IPS DF 6.9 (cell line): ENCODE measurements around the gene HSPA12B.

Experiments used
- DNase-seq: peaks from one replicate; pipeline ENCODE4 v3.0.0-alpha.2; 2013; ENCODE audit warnings: low read depth, low spot score
- H3K27ac ChIP-seq: one replicate; pipeline ENCODE4 v1.5.1; 2013; ENCODE audit warnings: low read length, control low read depth
- H3K27me3 ChIP-seq: 2 replicates; pipeline ENCODE4 v1.6.1; 2013; ENCODE audit warnings: mild to moderate bottlenecking, low read length; ENCODE audit not compliant: control insufficient read depth, insufficient read depth
- H3K36me3 ChIP-seq: 2 replicates; pipeline ENCODE4 v1.6.1; 2013; ENCODE audit warnings: low read length; ENCODE audit not compliant: control insufficient read depth, insufficient read depth
- H3K4me1 ChIP-seq: 2 replicates; pipeline ENCODE4 v1.6.1; 2013; ENCODE audit warnings: low read length; ENCODE audit not compliant: control insufficient read depth, insufficient read depth
- H3K4me3 ChIP-seq: 2 replicates; pipeline ENCODE4 v1.5.1; 2013; ENCODE audit warnings: mild to moderate bottlenecking, low read length
- H3K9me3 ChIP-seq: 2 replicates; pipeline ENCODE4 v1.6.1; 2013; ENCODE audit warnings: low read length, inconsistent platforms; ENCODE audit not compliant: control insufficient read depth, insufficient read depth
- WGBS: extraction: QIAGEN DNeasy Blood & Tissue Kit; methylation state at CpG from one replicate; pipeline ENCODE4 v1.1.7; 2013; ENCODE audit warnings: mixed read lengths, missing lambda C conversion rate; ENCODE audit not compliant: insufficient read length, insufficient coverage; 5-methylcytosine and 5-hydroxymethylcytosine counted together

Gene HSPA12B

GRCh38 chr20:3692706-3693294 is 39.7 kb upstream of the HSPA12B start:
- no peak for DNase-seq
- Histone ChIP-seq H3K4me3 (no peak overlapping the region), H3K27ac (no peak overlapping the region), H3K4me1 (no peaks in the 10 kb centered on the region), H3K27me3 (no peaks in the 10 kb centered on the region), H3K9me3 (no peaks in the 10 kb centered on the region), H3K36me3 (no peaks in the 10 kb centered on the region; the same call in 1 of the 2 replicates)
- WGBS = no CpG with 5 or more reads among the region's 23 CpGs

DNA sequence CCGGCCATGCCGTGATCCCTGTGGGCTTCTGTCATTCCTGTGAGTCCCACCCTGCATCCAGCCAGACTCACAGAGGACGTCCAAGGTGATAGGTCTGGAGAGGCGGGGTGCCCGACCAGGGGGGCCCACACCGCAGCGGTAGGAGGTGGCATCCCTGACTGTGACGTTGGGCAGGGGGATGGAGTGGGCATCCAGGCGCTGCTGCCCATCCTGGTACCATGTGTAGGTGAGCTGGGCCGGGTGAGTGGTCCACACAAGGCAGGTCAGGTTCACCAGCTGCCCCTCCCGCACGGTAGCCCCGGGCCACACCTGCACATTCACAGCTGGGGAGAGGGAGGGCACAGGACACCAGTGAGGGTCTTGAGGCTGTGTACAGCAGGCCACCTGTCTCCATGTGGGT is 39.1 kb upstream of the HSPA12B start:
- no peaks in the 10 kb centered on the region; the same call in 1 of the 2 replicates for H3K36me3 ChIP-seq
- H3K27ac ChIP-seq = no peak overlapping the region
- DNase-seq = no peak
- H3K4me3 ChIP-seq = no peak overlapping the region
- H3K4me1 ChIP-seq = no peaks in the 10 kb centered on the region
- no peaks in the 10 kb centered on the region for H3K9me3 ChIP-seq
- H3K27me3 ChIP-seq = no peaks in the 10 kb centered on the region
- WGBS = no CpG with 5 or more reads among the region's 13 CpGs

GRCh38 chr20:3694864-3695263 is 37.6 kb upstream of the HSPA12B start:
- DNase-seq = no peak
- H3K27me3 ChIP-seq = no peaks in the 10 kb centered on the region
- H3K27ac ChIP-seq = no peak overlapping the region
- no CpG with 5 or more reads among the region's 5 CpGs for WGBS
- H3K36me3 ChIP-seq = no peaks in the 10 kb centered on the region; the same call in 1 of the 2 replicates
- no peaks in the 10 kb centered on the region for H3K9me3 ChIP-seq
- H3K4me3 ChIP-seq = no peak overlapping the region
- no peaks in the 10 kb centered on the region for H3K4me1 ChIP-seq

- no peaks in the 10 kb centered on the region; the same call in 1 of the 2 replicates for H3K36me3 ChIP-seq
- no peak overlapping the region for H3K4me3 ChIP-seq
- H3K4me1 ChIP-seq = no peaks in the 10 kb centered on the region
- no peak for DNase-seq
- WGBS = no CpG with 5 or more reads among the region's 1 CpG
- H3K27ac ChIP-seq = no peak overlapping the region
- H3K27me3 ChIP-seq = no peaks in the 10 kb centered on the region
- H3K9me3 ChIP-seq = no peaks in the 10 kb centered on the region
These were observed 36.3 kb upstream of the HSPA12B start for GRCh38 chr20:3696200-3696599.

DNA sequence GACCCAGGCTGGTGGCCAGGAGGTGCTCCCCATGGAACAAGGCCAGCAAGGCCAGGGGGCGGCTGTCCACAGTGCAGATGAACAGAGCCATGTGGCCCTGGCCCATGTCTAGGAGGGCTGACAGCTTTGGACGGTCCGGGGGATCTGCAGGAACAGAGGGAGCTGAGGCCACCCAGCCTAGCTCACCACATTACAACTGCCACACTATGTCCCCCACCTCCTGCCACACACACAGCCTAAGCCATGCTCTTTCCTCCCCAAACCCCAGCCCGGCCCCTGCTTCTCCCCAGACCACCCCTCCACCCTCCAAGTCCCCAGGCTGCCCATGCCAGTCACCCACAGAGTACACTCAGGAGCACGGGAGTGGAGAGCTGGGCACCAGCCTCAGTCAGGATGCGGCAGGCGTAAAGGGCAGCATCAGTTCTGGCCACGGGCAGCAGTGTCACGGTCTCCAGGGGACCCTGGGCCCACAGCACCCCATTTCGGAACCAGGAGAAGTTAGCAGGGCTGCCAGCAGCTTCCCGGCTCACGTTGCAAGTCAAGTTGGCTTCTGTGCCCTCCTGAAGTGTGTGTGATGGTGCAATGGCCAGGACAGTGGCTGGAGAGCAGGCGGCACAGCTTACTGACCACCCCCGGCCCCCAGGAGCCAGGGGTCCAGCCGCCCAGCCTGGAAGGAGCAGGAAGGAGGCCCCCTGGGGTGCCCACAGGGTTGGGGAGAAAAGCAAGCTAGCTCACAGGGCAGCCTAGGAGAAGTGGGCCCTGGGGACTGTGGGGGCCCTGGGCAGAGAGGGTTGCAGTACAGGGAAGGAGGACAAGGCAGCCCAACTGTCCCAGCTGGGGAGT is 35.5 kb upstream of the HSPA12B start:
- Histone ChIP-seq H3K4me1 (no peaks in the 10 kb centered on the region), H3K4me3 (no peak overlapping the region), H3K27ac (no peak overlapping the region), H3K36me3 (no peaks in the 10 kb centered on the region), H3K27me3 (no peaks in the 10 kb centered on the region), H3K9me3 (no peaks in the 10 kb centered on the region)
- DNase-seq = no peak
- whole genome bisulfite sequencing = no CpG with 5 or more reads among the region's 15 CpGs

- Histone ChIP-seq H3K27me3 (no peaks in the 10 kb centered on the region), H3K4me1 (no peaks in the 10 kb centered on the region), H3K4me3 (no peak overlapping the region), H3K27ac (no peak overlapping the region), H3K36me3 (no peaks in the 10 kb centered on the region), H3K9me3 (no peaks in the 10 kb centered on the region)
- no CpG with 5 or more reads among the region's 18 CpGs for WGBS
- DNase-seq = no peak
These were observed 34.7 kb upstream of the HSPA12B start for GRCh38 chr20:3697588-3698305.

GRCh38 chr20:3698591-3699001 is 33.9 kb upstream of the HSPA12B start:
- Histone ChIP-seq H3K4me1 (no peaks in the 10 kb centered on the region), H3K27me3 (no peaks in the 10 kb centered on the region), H3K9me3 (no peaks in the 10 kb centered on the region), H3K4me3 (no peak overlapping the region), H3K27ac (no peak overlapping the region), H3K36me3 (no peaks in the 10 kb centered on the region)
- DNase-seq = no peak
- no CpG with 5 or more reads among the region's 6 CpGs for WGBS

- Histone ChIP-seq H3K27me3 (no peaks in the 10 kb centered on the region), H3K9me3 (no peaks in the 10 kb centered on the region), H3K4me1 (no peaks in the 10 kb centered on the region), H3K4me3 (no peak overlapping the region), H3K27ac (no peak overlapping the region), H3K36me3 (no peaks in the 10 kb centered on the region)
- no CpG with 5 or more reads among the region's 16 CpGs for WGBS
- DNase-seq = no peak
These were observed 33.4 kb upstream of the HSPA12B start for GRCh38 chr20:3699037-3699436.

GRCh38 chr20:3701061-3701998 is 31.2 kb upstream of the HSPA12B start:
- WGBS = no CpG with 5 or more reads among the region's 13 CpGs
- H3K27me3 ChIP-seq = no peaks in the 10 kb centered on the region
- no peak for DNase-seq

More at GRCh38 chr20:3701061-3701998, 31.2 kb upstream of the HSPA12B start:
- no peak overlapping the region for H3K4me3 ChIP-seq
- no peaks in the 10 kb centered on the region for H3K36me3 ChIP-seq
- no peaks in the 10 kb centered on the region for H3K9me3 ChIP-seq
- H3K27ac ChIP-seq = no peak overlapping the region
- no peaks in the 10 kb centered on the region for H3K4me1 ChIP-seq
